GM13977 (cell line): Measurements from ENCODE around the gene SLX4IP.

ENCODE experiments used
- DNase-seq: peaks from one replicate; pipeline ENCODE4 v3.0.0; 2012; ENCODE audit warnings: low spot score
- in situ Hi-C: fragments of 300-500 bp; cut with MboI; formaldehyde crosslinking; loops from one replicate; pipeline ENCODE4 v1.12.0; 2022; ENCODE audit warnings: low sequenced_read_pairs, low pct_unique_long_range_greater_than_20kb, mixed read lengths, inconsistent platforms; ENCODE audit not compliant: unreplicated experiment
- TF ChIP-seq, protein P1 (sequence below): IDR thresholded peaks from 2 replicates; pipeline ENCODE4 v1.5.1; 2012; ENCODE audit warnings: mild to moderate bottlenecking, control low read depth; ENCODE audit not compliant: insufficient read depth; ENCODE audit errors: extremely low read depth, missing control alignments

Gene SLX4IP

DNA sequence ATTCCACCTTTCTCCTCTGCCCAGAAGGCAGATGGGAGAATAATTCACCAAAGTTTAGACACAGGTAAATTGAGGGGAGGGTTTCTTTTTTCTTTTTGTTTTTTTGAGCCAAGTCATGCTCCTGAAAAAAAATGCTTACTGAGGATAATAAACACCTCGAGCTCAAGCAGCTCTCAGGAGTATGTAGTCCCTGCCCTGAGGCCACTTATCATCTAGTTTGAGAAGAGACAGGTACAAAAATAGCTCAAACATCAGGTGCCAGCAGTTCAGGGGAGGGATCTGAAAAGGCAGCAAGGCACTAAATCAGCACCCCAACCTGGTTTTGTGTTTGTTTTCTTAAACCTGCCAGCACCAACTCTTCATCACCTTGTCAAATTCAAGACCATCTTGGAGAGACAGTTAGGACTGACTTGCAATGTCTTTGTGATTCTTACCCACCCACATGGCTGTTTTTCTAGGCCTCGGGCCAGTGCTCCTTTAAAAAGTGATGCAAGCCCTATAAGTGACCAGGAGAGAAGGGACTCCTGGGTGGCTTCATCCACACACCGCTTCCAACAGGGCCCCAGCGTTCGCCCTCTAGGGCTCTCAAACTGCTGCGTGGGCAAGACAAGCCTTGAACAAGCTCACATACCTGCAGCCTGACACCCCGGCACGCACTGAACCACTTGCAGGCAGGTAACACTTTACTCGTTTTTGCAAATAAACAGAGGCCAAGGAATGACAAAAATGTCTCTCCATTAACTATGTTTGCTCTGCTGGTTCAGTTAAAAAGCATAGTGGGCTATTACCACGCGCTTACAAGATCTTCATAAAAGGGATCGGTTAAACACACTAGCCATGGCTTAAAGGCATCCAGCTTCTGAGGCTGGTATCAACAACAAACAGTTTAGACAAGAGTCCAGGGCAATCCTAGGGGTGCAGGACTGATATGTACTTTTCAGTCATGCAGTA lies 224.8 kb downstream of the SLX4IP start:
- in situ Hi-C loops, result no loop called here
- DNase-seq, result no peak
- TF ChIP-seq, protein P1, sequence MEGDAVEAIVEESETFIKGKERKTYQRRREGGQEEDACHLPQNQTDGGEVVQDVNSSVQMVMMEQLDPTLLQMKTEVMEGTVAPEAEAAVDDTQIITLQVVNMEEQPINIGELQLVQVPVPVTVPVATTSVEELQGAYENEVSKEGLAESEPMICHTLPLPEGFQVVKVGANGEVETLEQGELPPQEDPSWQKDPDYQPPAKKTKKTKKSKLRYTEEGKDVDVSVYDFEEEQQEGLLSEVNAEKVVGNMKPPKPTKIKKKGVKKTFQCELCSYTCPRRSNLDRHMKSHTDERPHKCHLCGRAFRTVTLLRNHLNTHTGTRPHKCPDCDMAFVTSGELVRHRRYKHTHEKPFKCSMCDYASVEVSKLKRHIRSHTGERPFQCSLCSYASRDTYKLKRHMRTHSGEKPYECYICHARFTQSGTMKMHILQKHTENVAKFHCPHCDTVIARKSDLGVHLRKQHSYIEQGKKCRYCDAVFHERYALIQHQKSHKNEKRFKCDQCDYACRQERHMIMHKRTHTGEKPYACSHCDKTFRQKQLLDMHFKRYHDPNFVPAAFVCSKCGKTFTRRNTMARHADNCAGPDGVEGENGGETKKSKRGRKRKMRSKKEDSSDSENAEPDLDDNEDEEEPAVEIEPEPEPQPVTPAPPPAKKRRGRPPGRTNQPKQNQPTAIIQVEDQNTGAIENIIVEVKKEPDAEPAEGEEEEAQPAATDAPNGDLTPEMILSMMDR, result no peak

DNA sequence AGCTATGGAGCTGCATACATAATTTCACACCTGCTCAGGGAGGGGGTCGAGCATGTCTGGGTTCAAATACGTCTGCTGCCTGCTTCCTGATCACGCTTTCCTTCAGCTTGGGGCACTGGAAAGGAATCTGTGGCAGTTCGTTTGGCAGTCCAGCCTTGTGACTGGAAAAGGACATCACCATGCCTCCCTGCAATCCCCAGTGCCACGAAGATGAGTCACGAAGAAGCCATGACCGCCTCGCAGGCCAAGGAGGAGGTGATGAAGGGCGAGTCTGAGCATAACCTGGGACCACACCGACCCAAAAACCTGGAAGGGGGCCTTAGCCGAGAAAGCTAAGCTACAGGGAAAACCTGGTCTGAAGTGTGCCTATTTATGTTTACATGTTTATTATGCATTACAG lies 225.6 kb downstream of the SLX4IP start:
- in situ Hi-C loops, result no loop called here
- TF ChIP-seq, protein P1, result no peak
- no peak for DNase-seq

DNA sequence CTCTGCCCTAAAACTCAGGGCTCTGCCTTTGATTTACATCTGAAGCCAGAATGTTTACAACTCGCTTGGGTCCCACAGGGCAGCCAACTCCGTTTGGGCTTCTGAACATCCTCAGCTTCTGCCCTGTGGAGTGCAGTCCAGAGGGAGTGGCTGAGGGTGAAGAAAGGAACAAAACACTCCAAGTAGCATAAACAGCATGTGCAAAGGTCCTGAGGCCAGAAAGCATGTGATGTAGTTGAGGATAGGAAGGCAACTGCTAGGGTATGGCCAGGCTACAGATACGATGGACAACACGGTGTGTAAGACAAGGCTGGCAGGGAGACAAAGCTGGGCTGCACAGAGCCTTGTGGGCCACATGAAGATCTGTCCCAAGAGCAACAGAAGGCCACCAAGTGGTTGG lies 226.2 kb downstream of the SLX4IP start:
- no peak for DNase-seq
- in situ Hi-C loops, result no loop called here
- TF ChIP-seq, protein P1, result no peak

DNA sequence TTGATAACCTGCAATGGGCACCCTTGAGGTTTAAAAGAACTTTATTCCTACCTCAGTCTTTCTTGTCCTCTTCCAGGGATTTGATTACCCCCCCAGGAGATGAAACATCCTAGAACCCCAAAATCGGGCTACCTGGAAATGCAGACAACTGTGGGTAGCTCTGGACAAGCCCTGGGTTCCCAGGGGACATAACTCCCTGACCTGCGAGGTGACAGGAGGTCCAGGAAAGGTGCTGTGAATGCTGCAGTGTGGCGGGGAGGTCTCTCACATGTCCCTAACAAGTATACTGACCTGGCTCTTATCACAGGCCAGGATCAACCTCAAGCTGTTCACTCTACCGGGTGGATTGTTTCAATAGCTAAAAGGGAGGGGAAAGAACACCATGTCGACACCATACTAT lies 227.0 kb downstream of the SLX4IP start:
- no peak for DNase-seq
- TF ChIP-seq, protein P1, result no peak
- in situ Hi-C loops, result no loop called here

DNA sequence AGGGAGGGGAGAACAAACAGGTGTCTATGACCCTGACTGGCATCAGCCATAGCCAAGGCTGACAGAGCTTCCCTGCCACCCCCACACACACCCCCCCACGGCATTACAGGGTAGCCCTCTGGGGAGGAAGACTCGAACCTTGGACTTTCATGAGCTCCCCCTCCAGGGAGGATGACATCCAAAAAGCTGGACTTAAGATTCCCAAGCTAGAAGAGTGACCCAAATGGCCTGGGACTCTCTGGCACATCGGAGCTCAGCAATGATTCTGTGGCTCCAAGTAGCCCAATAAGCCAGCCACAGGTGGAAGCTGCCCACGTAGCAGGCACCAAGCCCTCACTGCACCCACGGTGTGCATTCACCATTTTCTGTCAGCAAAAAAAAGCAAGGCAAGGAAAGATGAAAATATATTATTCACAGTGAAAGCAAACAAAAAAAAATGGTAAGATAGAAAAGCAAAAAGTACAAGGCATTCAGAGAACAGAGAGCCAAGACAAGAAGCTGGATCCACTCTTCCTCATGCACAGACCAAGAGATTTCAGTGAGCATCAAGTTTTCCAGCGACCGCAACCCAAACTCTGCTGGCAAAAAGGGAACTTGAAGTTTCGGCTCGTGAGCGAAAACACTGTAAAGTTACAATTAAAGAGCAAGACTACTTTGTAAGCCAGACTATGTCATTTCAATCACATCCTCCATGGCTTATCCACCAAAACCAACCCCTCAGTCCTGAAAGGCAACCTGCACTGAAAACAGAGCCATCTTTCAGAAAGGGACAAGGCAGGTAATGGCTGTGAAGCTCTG lies 227.8 kb downstream of the SLX4IP start:
- TF ChIP-seq, protein P1, result no peak
- DNase-seq, result no peak
- in situ Hi-C loops, result no loop called here

DNA sequence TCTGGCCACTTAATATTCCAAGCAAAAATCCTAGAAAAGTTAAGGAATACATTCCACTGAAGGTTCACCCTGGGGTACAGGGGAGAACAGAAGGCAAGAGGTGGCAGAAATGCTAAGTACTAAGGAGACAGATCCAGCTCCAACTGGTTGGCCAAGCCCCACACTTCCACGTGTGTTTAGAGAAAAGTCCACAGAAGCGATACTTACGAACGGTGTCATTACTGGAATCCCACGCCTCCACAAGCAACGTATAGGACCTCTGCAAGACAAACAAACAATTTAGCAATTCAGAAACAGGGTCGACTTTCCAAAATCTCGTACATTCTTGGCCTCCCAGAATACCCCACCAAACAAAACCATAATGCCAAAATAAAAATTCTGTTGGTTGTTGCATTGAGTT lies 228.7 kb downstream of the SLX4IP start:
- TF ChIP-seq, protein P1, result no peak
- no peak for DNase-seq

More for the DNA sequence above, 228.7 kb downstream of the SLX4IP start:
- in situ Hi-C loops, result no loop called here
